HEK293T (cell line): ENCODE results near the gene NR3C2.

Source experiments
- BHLHE40 ChIP-seq: fragments of 450-650 bp; IDR thresholded peaks from 2 replicates; pipeline ENCODE4 v1.6.1; 2016; ENCODE audit warnings: mild to moderate bottlenecking, moderate library complexity, borderline replicate concordance
- ELF4 ChIP-seq: fragments of 450-650 bp; IDR thresholded peaks from 2 replicates; pipeline ENCODE4 v1.6.1; 2017; ENCODE audit warnings: antibody characterized with exemption
- FOXA1 ChIP-seq: fragments of 450-650 bp; IDR thresholded peaks from 2 replicates; pipeline ENCODE4 v1.6.1; 2016; ENCODE audit warnings: mild to moderate bottlenecking
- FOXM1 ChIP-seq: fragments of 450-650 bp; IDR thresholded peaks from 2 replicates; pipeline ENCODE4 v1.6.1; 2017; ENCODE audit warnings: mild to moderate bottlenecking, borderline replicate concordance
- LEF1 ChIP-seq: fragments of 450-650 bp; IDR thresholded peaks from 2 replicates; pipeline ENCODE4 v1.6.1; 2017; ENCODE audit warnings: mild to moderate bottlenecking, borderline replicate concordance
- NFRKB ChIP-seq: fragments of 450-650 bp; IDR thresholded peaks from 2 replicates; pipeline ENCODE4 v1.6.1; 2016; ENCODE audit warnings: mild to moderate bottlenecking, moderate library complexity
- SP1 ChIP-seq: fragments of 450-650 bp; IDR thresholded peaks from 2 replicates; pipeline ENCODE4 v1.6.1; 2017
- SUZ12 ChIP-seq: fragments of 450-650 bp; IDR thresholded peaks from 2 replicates; pipeline ENCODE4 v1.6.1; 2016; ENCODE audit warnings: mild to moderate bottlenecking
- TARDBP ChIP-seq: fragments of 450-650 bp; IDR thresholded peaks from 2 replicates; pipeline ENCODE4 v1.6.1; 2016
- TF ChIP-seq, protein P1 (sequence below): fragments of 450-650 bp; IDR thresholded peaks from 2 replicates; pipeline ENCODE4 v1.6.1; 2016

DNA sequence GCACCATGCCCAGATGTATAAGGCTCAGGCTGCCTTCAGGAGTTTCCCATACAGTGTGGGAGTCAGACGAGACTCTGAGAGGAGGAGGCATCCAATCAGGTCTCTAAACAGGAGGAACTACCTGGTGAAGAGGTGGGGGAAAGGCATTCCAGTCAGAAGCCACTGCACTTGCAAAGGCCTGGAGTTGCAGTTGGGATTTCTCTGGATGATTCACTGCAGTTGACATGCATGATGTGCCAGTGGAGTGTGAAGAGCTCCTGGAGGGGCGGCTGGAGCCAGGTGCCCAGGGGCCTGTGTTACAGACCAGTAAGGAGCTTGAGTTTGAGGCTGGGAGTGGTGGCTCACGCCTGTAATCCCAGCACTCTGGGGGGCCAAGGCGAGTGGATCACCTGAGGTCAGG, 371.2 kb downstream of the NR3C2 start:
- TF ChIP-seq ELF4 (no peak), BHLHE40 (no peak), TARDBP (no peak), LEF1 (no peak), FOXM1 (no peak), FOXA1 (no peak), SUZ12 (no peak), SP1 (no peak), NFRKB (no peak)
- TF ChIP-seq, protein P1, sequence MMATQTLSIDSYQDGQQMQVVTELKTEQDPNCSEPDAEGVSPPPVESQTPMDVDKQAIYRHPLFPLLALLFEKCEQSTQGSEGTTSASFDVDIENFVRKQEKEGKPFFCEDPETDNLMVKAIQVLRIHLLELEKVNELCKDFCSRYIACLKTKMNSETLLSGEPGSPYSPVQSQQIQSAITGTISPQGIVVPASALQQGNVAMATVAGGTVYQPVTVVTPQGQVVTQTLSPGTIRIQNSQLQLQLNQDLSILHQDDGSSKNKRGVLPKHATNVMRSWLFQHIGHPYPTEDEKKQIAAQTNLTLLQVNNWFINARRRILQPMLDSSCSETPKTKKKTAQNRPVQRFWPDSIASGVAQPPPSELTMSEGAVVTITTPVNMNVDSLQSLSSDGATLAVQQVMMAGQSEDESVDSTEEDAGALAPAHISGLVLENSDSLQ: no peak
